Activated CD4-positive, alpha-beta T cell treated with anti-CD3 and anti-CD28 coated beads, Interleukin-2, amount 50 U/mL, for 16 hours (primary cell): ENCODE results near the gene EHBP1L1.
"Not testable (repeated sequence)": the region's sequence is repeated elsewhere in the genome, so short reads cannot be mapped to it uniquely, and the experiment has no call there.

Source experiments
- DNase-seq: peaks from one replicate; pipeline ENCODE4 v3.0.0-alpha.2; 2020

Gene EHBP1L1

GRCh38 chr11:65562788-65563187, 13.1 kb upstream of the EHBP1L1 start:
- no peak for DNase-seq

GRCh38 chr11:65563601-65564000, 12.3 kb upstream of the EHBP1L1 start:
- DNase-seq: no peak

GRCh38 chr11:65564879-65565559, 10.8 kb upstream of the EHBP1L1 start:
- not testable (repeated sequence) for DNase-seq

- DNase-seq: no peak
These were observed 10.0 kb upstream of the EHBP1L1 start for GRCh38 chr11:65565624-65566453.

- no peak for DNase-seq
These were observed 6.5 kb upstream of the EHBP1L1 start for GRCh38 chr11:65569164-65569972.

GRCh38 chr11:65569973-65570918, 5.6 kb upstream of the EHBP1L1 start, which contains the start of gene ZNRD2:
Gene ZNRD2, plus strand, starts transcription at chr11:65570477. Its CDS starts 15 bp downstream, at chr11:65570492.
- peak; percentile 99 for DNase-seq

GRCh38 chr11:65571420-65571819, 4.4 kb upstream of the EHBP1L1 start:
- DNase-seq: no peak

- DNase-seq: no peak
These were observed 3.9 kb upstream of the EHBP1L1 start for GRCh38 chr11:65571940-65572339.

- peak; percentile 90 for DNase-seq
These were observed 3.3 kb upstream of the EHBP1L1 start, which contains the start of gene FAM89B for GRCh38 chr11:65572356-65573051. Gene FAM89B, plus strand, starts transcription at chr11:65572538. Its CDS starts 132 bp downstream, at chr11:65572670.

- DNase-seq: no peak
These were observed 2.3 kb upstream of the EHBP1L1 start for GRCh38 chr11:65573391-65574079.

- DNase-seq: peak; percentile 97
These were observed 1.6 kb upstream of the EHBP1L1 start for GRCh38 chr11:65574109-65574810.

GRCh38 chr11:65574811-65575567, 864 bp upstream of the EHBP1L1 start:
- no peak for DNase-seq

GRCh38 chr11:65576232-65576866, 496 bp downstream of the EHBP1L1 start:
- DNase-seq: no peak

- DNase-seq: no peak
These were observed 1.3 kb downstream of the EHBP1L1 start for GRCh38 chr11:65576867-65577755.

- DNase-seq: no peak
These were observed 1.9 kb downstream of the EHBP1L1 start for GRCh38 chr11:65577756-65578109.

- no peak for DNase-seq
These were observed 2.3 kb downstream of the EHBP1L1 start for GRCh38 chr11:65578134-65578533.

- DNase-seq: no peak
These were observed 2.8 kb downstream of the EHBP1L1 start for GRCh38 chr11:65578667-65579066.

GRCh38 chr11:65579291-65579690, 3.4 kb downstream of the EHBP1L1 start:
- DNase-seq: no peak
